ENCODE measurements around the gene CENPP.
A peak's percentile ranks its signal among the peaks of the same experiment; 100 is the strongest.

CENPP gene

DNA sequence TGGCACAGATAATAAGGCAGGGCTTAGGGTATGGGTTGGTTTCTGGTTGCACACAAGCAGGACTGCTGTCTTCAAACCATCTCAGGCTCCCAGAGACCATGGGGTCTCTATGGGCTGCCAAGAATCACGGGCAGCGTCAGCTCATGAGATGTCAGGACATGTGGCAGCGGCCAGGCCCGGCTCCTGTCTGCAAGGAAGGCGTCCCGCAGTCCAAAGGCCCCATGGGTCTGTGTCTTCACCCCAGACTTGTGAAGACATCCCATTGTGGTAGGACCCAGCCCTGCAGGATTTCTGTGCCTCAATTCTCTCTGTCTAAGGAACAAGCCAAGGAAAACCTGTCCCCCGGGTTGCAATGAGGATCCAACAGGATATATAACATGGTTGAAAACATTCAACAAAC lies 311.6 kb downstream of the CENPP start:
- intact Hi-C loops (cut with DNase I) = no loop called here
- peak in 12 of 42 donors; percentile 3 to 41 (median 14) for DNase-seq

DNA sequence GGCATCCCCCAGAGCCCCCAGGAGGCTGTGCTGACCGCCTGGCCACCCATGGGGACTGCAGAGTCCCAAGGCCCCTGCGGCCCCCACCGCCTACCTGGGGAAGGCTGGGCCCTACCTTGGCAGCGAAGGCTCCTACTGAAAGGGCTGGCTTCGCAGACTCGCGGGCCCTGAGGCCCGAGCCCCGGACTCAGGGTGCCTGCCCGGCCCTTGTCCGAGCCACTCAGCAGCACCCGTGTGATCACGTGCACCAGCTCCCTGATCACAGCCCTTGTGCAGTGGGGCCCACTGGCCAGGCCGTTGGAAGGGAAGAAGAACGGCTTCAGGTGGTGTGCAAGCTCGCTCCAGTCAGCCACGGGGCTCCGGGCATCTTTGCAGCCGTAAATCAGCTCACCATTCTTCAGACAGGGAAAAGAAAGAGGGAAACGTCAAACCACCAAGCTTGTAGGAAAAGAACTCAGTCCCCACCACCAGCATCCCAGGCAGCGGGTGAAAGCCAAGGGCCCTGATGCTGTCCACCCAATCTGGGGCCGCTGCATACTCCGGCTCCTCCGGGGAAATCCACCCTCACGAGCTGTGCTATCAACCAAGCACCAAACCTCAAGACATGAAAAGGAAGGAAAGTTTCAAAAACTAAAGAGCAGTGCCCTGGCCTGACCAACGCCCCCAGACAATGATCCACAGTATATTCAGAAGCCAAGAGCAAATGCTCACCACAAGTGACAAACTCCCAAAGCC lies 312.3 kb downstream of the CENPP start:
- DNase-seq = peak in 11 of 42 donors; percentile 1 to 32 (median 13)

DNA sequence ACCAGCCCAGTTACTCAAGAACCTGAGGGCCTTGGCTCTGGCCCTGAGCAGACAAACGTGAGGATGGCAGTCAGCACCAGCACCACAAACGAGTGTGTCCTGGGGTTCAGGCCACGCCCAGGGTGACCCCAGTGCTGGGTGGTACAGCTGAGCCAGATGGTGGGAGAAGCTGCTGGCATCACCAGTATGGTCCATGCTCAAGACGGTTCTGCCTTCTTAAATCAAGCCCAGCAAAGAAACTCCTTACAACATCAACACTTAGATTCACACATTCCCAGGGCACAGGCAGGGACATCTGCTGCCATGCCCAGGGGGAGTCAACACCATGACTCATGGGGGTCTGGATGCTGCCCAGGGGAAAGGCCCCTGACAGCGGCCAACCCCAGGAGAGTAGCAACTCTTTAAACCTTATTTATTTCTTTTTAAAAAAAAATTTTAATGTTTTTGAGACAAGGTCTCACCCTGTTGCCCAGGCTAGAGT lies 312.9 kb downstream of the CENPP start:
- intact Hi-C loops (cut with DNase I) = no loop called here
- peak in 7 of 42 donors; percentile 6 to 31 (median 8) for DNase-seq

More for the DNA sequence above, 312.3 kb downstream of the CENPP start:
- intact Hi-C loops (cut with DNase I) = no loop called here

DNA sequence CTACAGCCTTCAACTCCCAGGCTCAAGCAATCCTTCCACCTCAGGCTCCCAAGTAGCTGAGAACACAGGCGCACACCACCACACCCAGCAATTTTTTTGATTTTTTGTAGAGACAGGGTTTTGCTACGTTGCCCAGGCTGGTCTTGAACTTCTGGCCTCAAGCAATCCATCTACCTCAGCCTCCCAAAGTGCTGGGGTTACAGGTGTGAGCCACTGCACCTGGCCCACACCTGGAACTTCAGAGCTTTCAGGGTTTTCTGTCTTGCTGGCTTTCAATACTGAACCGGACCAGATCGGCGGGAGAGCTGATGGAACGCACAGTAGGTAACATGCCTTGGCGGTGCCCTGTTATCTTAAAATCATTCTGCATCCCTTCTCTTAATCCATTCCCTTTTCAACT lies 313.4 kb downstream of the CENPP start:
- intact Hi-C loops (cut with DNase I) = no loop called here
- DNase-seq = peak in 4 of 42 donors; percentile 3 to 13 (median 7)

DNA sequence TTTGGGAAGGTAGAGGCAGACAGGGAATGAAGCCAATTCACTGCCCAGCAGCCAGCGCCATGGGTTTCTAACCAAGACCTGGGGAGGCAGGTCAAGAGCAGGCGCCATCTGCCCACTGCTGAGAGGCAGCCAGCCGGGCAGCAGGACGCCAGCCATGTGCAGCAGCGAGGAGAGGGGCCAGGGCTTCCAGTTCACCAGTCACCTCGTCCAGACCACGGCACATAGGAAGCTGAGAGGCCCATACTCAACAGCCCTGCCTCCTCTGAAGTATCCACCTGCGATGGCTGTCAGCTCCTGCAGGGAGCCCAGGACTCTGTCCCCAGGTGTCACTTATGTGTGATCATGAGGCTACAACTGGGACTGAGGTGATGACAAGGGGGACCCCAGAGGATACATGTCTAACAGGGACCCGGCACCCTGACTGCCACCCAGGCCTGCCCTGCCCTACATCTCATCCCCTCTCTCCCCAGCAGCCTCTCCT lies 314.1 kb downstream of the CENPP start:
- peak in 9 of 42 donors; percentile 6 to 34 (median 21) for DNase-seq
- intact Hi-C loops (cut with DNase I) = no loop called here

DNA sequence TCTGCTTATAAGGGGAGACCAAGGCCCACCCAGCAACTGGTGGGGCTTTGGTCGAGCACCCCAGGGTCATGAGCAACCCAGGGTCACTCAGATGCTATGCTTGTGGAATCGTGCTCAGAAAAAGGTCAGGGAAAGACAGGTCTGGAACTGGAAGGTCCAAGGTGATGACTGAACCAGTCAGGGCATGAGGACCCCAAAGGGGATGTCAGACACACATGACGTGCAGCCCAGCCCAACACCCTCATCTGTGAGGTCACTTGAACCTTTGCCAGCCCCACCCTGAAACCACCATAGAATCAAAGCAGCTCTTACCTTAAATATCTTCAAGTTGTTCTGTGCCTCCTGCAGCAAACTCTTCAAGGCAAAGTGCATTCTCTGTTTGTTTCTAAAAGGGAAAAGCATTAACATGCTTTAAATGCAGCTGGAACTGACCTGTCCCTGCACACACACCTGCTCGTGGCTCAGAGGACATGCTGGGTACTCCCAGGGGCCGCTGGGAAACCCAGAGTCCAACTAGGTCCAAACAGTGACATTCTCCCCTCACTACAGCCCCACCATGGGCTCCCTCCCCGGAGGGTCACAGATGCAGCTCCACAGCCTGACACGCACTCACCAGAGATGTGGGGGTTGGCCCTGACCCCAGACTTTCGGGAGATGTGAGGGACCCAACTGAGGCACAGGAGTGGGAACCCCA lies 314.8 kb downstream of the CENPP start:
- intact Hi-C loops (cut with DNase I) = no loop called here
- DNase-seq = peak in 7 of 42 donors; percentile 2 to 19 (median 7)

DNA sequence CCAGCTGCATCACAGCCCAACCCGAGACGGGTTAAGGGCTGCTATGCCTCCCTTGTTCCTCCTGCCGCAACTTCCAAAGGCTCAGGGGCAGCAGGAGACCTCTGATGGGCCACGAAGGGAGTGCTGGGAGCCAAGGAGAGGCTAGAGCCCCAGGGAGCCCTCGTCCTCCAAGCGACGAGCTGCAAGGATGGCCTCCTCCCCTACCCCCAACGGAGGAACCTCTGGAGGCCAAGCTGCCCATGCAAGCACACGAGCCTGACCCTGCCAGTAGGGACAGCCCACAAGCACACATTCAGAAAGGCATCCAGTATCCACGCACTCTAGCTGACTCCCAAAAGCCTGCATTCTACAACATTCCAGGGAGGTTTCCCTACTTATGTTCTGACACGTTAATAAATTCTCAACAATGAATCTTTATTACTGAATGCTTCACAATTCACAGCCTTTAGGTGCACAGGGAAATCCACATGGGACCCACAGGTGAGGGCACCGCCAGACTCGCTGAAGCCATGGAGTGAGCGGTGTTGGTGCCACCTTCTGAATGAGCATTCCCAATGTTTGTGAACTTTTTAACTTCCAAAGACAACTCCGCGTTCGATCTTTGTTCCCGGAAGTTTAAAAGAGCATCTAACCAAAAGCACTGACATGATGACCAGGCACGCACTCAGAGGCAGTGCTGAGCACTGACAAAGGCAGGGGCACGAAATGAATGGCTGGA lies 315.5 kb downstream of the CENPP start:
- peak in 6 of 42 donors; percentile 3 to 26 (median 10) for DNase-seq
- intact Hi-C loops (cut with DNase I) = no loop called here

DNA sequence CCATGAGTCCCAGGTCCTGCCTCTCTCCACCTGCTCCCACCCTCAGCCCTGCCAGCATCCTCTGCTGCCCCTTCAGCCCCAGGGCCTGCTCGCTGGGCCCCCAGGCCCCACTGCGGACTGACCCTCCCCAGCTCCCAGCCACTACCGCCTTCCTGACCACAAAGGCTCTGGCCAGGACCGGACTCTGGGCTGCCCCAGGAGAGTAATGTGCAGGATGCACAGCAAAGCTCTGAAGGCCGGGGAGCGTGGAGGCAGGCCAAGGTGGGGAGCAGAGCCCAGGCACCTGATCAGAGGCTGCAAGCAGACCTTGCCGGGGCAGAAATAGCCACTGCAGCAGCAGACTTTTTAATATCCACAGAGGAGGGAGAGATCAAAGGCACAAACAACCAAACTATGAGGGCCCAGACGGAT lies 316.3 kb downstream of the CENPP start:
- intact Hi-C loops (cut with DNase I) = no loop called here

DNA sequence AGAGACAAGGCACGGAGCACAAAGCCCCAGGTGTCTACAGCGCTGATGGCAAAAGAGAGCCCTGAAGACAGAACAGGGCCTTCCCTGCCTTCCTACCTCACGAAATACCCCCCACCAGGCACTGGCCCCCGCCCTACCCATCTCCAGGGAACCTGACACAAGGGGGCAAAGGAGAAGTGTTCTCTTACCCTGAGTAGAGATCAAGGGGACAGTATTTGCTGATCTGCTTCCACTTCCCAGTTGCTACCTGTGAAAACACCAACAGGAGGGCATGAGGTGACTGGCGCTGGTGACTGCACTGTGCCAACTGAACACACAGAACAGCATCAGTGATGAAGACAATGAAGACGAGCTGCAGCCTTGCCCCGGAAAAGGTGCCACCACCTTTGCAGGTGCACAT lies 316.8 kb downstream of the CENPP start:
- peak in 5 of 42 donors; percentile 3 to 23 (median 5) for DNase-seq
- intact Hi-C loops (cut with DNase I) = no loop called here

More for the DNA sequence above, 316.3 kb downstream of the CENPP start:
- peak in 8 of 42 donors; percentile 3 to 25 (median 20) for DNase-seq

DNA sequence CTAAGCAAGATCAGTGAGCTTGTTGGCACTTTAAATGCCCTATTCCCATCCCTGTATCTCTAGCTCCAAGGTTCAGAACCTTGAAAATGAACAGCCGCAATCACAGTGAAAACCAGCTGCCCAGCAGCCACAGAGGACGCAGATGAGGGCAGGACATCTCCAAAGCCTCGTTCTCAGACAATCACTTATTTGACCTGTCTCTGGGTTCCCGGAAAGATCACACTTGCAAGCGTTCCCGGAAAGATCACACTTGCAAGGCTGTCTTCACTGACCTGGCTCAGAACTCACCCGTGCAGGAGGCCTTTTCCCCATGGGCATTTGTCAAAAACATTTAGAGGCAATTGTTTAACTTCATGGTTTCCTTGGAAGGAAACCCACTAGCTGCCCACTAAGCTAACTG lies 318.5 kb downstream of the CENPP start:
- intact Hi-C loops (cut with DNase I) = no loop called here
- peak in 4 of 42 donors; percentile 0 to 9 (median 5) for DNase-seq

DNA sequence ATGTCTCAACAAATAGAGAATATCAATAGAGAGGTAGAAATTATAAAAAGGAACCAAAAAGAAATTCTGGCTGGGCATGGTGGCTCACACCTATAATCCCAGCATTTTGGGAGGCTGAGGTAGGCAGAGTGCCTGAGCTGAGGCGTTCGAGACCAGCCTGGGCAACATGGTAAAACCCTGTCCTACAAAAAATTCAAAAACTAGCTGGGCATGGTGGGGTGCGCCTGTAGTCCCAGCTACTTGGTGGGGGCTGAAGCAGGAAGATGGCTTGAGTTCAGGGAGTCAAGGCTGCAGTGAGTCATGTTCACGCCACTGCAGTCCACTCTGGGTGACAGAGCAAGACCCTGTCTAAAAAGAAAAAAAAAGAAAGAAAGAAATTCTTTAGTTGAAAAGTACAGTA lies 319.3 kb downstream of the CENPP start:
- intact Hi-C loops (cut with DNase I) = no loop called here
- peak in 5 of 42 donors; percentile 0 to 18 (median 6) for DNase-seq

DNA sequence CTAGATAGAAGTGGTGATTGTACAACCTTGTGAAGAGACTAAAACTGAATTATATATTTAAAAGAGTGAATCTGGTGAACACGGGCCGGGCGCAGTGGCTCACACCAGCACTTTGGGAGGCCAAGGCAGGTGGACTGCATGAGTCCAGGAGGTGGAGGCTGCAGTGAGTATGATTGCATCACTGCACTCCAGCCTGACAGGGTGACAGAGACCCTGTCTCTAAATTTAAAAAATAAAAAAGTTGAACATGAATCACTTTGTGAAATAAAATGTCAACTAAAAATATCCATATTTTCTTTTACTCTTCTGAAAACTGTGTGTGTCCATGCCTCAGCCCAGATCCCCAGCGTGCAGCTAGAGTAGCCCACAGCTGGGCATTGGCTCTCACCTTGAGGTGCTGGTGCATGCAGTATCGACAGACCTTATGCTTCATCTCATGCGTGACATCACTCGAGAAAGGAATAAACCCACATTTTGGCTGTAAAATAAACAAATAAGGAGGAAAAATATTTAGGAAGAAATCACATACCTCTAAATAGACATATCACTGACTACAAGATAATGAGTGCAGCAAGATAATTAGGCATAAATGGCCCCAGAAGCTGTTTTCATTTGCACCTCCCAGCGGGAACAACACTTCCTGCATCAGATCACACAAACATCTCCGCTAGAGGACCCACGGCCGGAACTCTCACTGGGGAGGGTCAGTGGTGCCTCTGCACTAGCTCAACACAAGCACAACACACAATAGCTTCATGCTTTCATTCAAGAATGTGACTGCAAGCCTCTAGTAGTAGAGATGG lies 322.1 kb downstream of the CENPP start:
- intact Hi-C loops (cut with DNase I) = no loop called here
- peak in 11 of 42 donors; percentile 7 to 42 (median 19) for DNase-seq

DNA sequence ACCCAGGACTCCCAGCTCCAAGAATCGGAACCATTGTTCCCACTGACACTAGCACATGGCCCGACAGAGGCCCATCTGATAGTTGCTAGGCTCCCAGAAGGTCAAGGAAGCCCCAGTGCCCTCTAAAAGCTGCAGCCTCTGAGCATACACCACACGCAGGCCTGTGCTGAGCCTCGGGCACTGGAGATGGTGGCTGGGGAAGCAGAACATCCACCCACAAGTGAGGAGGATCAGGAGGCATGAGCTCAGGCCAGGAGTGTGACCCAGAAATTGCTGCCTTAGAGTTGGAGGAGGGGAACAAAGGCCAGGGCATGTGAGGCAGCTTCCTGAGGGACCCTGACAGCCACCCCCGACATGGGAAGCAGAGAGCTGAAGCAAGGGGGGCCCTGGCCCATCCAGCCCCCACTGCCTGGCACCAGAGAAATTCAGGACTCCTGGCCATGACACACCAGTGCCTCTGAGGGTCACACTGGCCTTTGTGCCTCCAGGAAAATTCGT lies 322.8 kb downstream of the CENPP start:
- DNase-seq = peak in 9 of 42 donors; percentile 0 to 32 (median 8)
- intact Hi-C loops (cut with DNase I) = no loop called here

DNA sequence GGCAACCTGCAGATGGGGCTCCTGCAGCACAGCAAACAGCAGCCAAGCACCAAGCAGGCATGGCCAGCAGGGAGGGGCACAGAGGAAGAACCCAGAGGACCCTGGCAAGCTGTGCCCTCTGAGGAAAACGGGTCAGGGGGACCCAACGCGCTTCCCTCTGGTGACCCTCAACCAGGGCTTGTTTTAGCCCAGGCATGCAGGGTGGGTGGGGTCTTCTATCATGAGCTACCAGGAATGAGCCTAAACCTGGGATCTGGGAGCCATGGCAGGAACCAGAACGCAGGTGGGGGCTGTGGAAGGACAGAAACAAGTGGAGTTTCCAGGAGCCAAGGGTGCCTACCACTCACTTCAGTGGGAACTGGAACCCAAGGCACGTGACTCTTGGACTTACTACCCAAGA lies 323.3 kb downstream of the CENPP start:
- DNase-seq = peak in 8 of 42 donors; percentile 8 to 26 (median 15)
- intact Hi-C loops (cut with DNase I) = no loop called here

DNA sequence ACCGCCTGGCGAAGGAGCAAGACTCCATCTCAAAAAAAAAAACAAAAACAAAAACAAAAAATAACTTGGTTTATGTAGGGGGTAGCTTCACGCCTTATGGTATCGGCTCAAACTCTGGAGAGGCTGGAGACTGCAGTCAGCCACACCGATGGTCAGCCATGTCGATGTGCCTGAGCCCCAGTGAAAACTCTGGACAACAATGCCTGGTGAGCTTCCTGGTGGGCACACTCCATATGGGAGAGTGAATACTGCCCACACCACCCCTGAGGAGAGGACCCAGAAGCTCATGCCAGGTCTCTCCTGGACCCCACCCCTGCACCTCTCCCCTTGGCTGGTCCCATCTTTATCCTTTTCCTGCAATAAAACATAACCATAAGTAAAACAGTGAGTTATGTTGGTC lies 324.5 kb downstream of the CENPP start:
- DNase-seq = peak in 7 of 42 donors; percentile 2 to 20 (median 12)
- intact Hi-C loops (cut with DNase I) = no loop called here

DNA sequence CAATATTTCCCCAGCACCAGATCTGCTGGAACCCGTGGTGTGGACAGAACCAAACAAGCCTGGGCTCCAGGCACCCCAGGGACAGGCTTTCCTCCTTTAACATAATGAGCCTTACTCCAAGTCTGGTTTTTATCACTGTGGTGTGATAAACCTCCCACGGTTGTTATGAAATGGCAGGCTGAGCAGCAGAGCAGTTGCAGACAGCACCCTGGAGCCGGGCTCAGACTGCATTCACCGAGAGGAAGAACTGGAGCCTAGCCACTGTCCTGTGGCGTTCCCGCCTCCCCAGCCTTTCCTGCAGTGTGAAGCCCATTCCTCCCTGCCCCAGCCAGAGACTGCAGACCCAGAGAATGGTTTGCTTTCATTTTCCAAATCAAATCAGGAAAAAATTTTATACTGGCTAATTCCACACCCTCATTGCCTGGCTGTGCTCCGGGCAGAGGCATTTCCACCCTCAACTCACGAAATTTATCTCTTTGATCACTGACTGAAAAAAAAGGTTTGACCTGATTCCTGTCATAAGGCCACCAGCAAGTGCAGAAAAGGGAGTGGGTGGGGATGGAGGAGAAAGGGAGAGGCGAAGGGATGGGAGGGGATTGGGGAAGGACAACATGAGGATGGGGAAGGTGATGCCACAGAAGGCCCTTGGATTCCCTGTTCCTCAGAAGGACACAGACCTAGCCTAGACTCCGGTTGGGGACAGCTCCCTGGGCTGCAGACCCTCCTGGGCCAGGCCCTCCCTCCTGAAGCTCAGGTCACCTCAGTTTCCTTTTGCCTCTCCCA lies 325.3 kb downstream of the CENPP start:
- intact Hi-C loops (cut with DNase I) = no loop called here
- DNase-seq = peak in 22 of 42 donors; percentile 9 to 69 (median 40)

DNA sequence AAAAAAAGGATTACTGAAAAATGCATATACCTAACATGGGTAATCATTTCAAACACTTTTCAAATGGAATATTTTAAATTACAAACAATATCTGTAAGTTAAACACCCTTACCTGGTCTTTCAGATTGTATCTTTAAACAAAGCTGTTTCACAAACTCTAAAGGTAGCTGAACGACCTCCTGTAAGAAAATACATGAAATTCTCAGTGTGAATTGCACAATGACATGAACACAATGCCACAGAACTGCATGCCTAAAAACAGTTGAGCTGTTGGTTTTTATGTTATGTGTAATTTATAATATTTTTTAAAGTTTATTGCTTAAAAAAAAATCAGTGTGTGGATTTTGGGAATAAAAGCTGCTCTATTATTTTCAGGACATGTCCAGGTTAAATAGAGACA lies 326.7 kb downstream of the CENPP start:
- intact Hi-C loops (cut with DNase I) = no loop called here
- no peak for DNase-seq
